K562 (cell line): ENCODE results near the gene KCNQ2. TPM values are rescaled to one million over a fixed set of nuclear protein-coding genes. Genes with fewer than 3 reads are reported as not detected.

ENCODE experiments used
- ADNP ChIP-seq: fragments of 200-800 bp; sonication (Bioruptor generic); IDR thresholded peaks from 2 replicates; pipeline ENCODE4 v1.6.1; 2016; ENCODE audit warnings: missing genetic modification characterization, missing compliant biosample characterization
- AFF1 ChIP-seq, 2 experiments: fragments of 450-650 bp; IDR thresholded peaks; 2 replicates each; pipeline ENCODE4 v1.6.1; 2018; ENCODE audit warnings: mild to moderate bottlenecking in 2 of 2, low read depth in 1 of 2; ENCODE audit not compliant: partially characterized antibody in 2 of 2
- ELF4 ChIP-seq: fragments of 450-650 bp; formaldehyde crosslinking; IDR thresholded peaks from 2 replicates; pipeline ENCODE4 v1.4.0; 2022; ENCODE audit warnings: missing genetic modification characterization
- FUS ChIP-seq: fragments of 200-400 bp; formaldehyde crosslinking; optimal IDR thresholded peaks from 2 replicates; pipeline ENCODE3; 2017; ENCODE audit warnings: low read depth, low read length
- GMEB1 ChIP-seq: fragments of 250-450 bp; sonication (Bioruptor Pico); IDR thresholded peaks from 2 replicates; pipeline ENCODE4 v1.4.0; 2020; ENCODE audit warnings: mild to moderate bottlenecking
- GTF2A2 ChIP-seq: IDR thresholded peaks from 2 replicates; pipeline ENCODE4 v1.6.1; 2016; ENCODE audit warnings: mild to moderate bottlenecking, missing genetic modification characterization, missing compliant biosample characterization
- HEY1 ChIP-seq: fragments of 250-450 bp; sonication (Bioruptor Pico); IDR thresholded peaks from 2 replicates; pipeline ENCODE4 v1.5.0; 2020; ENCODE audit warnings: mild to moderate bottlenecking, moderate library complexity, borderline replicate concordance
- HOMEZ ChIP-seq: fragments of 250-450 bp; sonication (Bioruptor Pico); IDR thresholded peaks from 2 replicates; pipeline ENCODE4 v1.4.0; 2020; ENCODE audit warnings: mild to moderate bottlenecking, moderate library complexity
- MCM7 ChIP-seq, 2 experiments: fragments of 450-650 bp; IDR thresholded peaks; 2 replicates each; pipeline ENCODE4 v1.6.1; 2016 to 2018
- MIER1 ChIP-seq: fragments of 450-650 bp; IDR thresholded peaks from 2 replicates; pipeline ENCODE4 v1.6.1; 2016; ENCODE audit warnings: antibody characterized with exemption, mild to moderate bottlenecking, low read depth
- MTF1 ChIP-seq: fragments of 250-450 bp; sonication (Bioruptor Pico); IDR thresholded peaks from 2 replicates; pipeline ENCODE4 v1.9.0; 2021; ENCODE audit warnings: moderate library complexity, mild to moderate bottlenecking, inconsistent platforms, borderline replicate concordance
- MXD1 ChIP-seq: fragments of 250-450 bp; sonication (Bioruptor Pico); IDR thresholded peaks from 2 replicates; pipeline ENCODE4 v1.8.0; 2021; ENCODE audit warnings: borderline replicate concordance, mild to moderate bottlenecking, moderate library complexity; ENCODE audit not compliant: poor library complexity, severe bottlenecking
- NR1H2 ChIP-seq: sonication (generic); formaldehyde crosslinking; IDR thresholded peaks from 2 replicates; pipeline ENCODE4 v1.4.0; 2020; ENCODE audit warnings: mild to moderate bottlenecking, missing genetic modification reagents
- PRMT5 ChIP-seq: sonication (generic); formaldehyde crosslinking; IDR thresholded peaks from 2 replicates; pipeline ENCODE4 v1.5.0; 2020; ENCODE audit warnings: missing genetic modification reagents
- RBFOX2 ChIP-seq: fragments of 200-400 bp; formaldehyde crosslinking; IDR thresholded peaks from 2 replicates; pipeline ENCODE4 v1.6.1; 2017; ENCODE audit warnings: low read depth, mild to moderate bottlenecking, low read length, moderate library complexity
- RBM15 ChIP-seq: fragments of 200-400 bp; formaldehyde crosslinking; IDR thresholded peaks from 2 replicates; pipeline ENCODE4 v1.6.1; 2018; ENCODE audit warnings: mild to moderate bottlenecking, low read length, moderate library complexity; ENCODE audit not compliant: insufficient read depth
- RBM22 ChIP-seq: fragments of 200-400 bp; formaldehyde crosslinking; IDR thresholded peaks from 2 replicates; pipeline ENCODE4 v1.6.1; 2018; ENCODE audit warnings: low read length, low read depth; ENCODE audit not compliant: poor library complexity, severe bottlenecking
- TAF15 ChIP-seq: fragments of 200-400 bp; formaldehyde crosslinking; IDR thresholded peaks from 2 replicates; pipeline ENCODE4 v1.6.1; 2017; ENCODE audit warnings: mild to moderate bottlenecking, low read depth, low read length, moderate library complexity
- ZFP36 ChIP-seq: fragments of 150-350 bp; IDR thresholded peaks from 2 replicates; pipeline ENCODE4 v1.6.1; 2018; ENCODE audit warnings: low read length, low read depth; ENCODE audit not compliant: partially characterized antibody
- ZNF511 ChIP-seq: sonication (generic); formaldehyde crosslinking; IDR thresholded peaks from 2 replicates; pipeline ENCODE4 v1.8.0; 2022; ENCODE audit warnings: mild to moderate bottlenecking, missing genetic modification reagents
- polyA plus RNA-seq, 8 experiments: library from polyadenylated mRNA; depleted of rRNA in 4 of 8; stranded (reverse) in 5 of 8; unstranded in 3 of 8; fragments of >200 nt; fragmentation: Nextera tagmentation in 2 of 8; fragmentation: Illumina TruSeq in 1 of 8; extraction: Ambion mirVana in 2 of 8; extraction: Trizol in 1 of 8; gene quantifications; 2 replicates each; pipeline versions ENCODE4 v1.2.1 to v1.2.3, GENCODE V29; 2011 to 2014; ENCODE audit warnings: inconsistent platforms in 1 of 8, missing spikeins in 1 of 8
- total RNA-seq, 7 experiments: library from RNA; depleted of rRNA in 6 of 7; stranded (reverse); fragments of >200 nt in 6 of 7; fragmentation: Illumina TruSeq in 2 of 7; extraction: Trizol in 2 of 7; gene quantifications; 2 replicates each; pipeline versions ENCODE4 v1.2.1 to v1.2.3, GENCODE V29; 2011 to 2021; ENCODE audit warnings: low replicate concordance in 1 of 7

Gene KCNQ2
- total and polyA plus RNA-seq, 9 of the 15 experiments (the other 6 are each of a cell fraction or from before 2014, with no cell fraction given): 0.13 to 0.16 TPM; not detected in 7

- TF ChIP-seq HOMEZ (no peak), PRMT5 (peak; percentile 87), TAF15 (no peak), GMEB1 (CRISPR knock-in tag) (no peak), ADNP (tag) (no peak), AFF1 (IDR thresholded peaks at IDR 0.05; ENCODE audit: low read depth in 1 of 2, partially characterized antibody in 2 of 2) (peak in 1 of 2 experiments; percentile 62), MTF1 (CRISPR knock-in tag) (no peak), FUS (no peak), HEY1 (CRISPR knock-in tag) (no peak), GTF2A2 (no peak), MCM7 (IDR thresholded peaks at IDR 0.05) (no peak), ZFP36 (no peak), ZNF511 (CRISPR knock-in tag) (peak; percentile 89), MXD1 (CRISPR knock-in tag) (no peak), NR1H2 (CRISPR knock-in tag) (no peak), MIER1 (peak; percentile 91), RBFOX2 (no peak), ELF4 (no peak), RBM15 (no peak), RBM22 (no peak)
Observed at GRCh38 chr20:63461104-63461763, 11.2 kb downstream of the KCNQ2 start (continued).
